ENCODE data around the gene AOC3. TPM values are rescaled to one million over a fixed set of nuclear protein-coding genes. Genes with fewer than 3 reads are reported as not detected.
"Not testable (repeated sequence)": the region's sequence is repeated elsewhere in the genome, so short reads cannot be mapped to it uniquely, and the experiment has no call there.

The AOC3 gene
- total RNA-seq, 1 donor from 2014 or later: 17.4 TPM

- Mint-ChIP-seq H3K9me3 (ENCODE audit: low read depth) (peaks cover 3% of the 10 kb centered on the region), H3K36me3 (ENCODE audit: low read depth) (peaks cover 3% of the 10 kb centered on the region), H3K27ac (ENCODE audit: unreplicated experiment) (peak overlapping the region; percentile 2), H3K4me1 (ENCODE audit: low read depth) (peaks cover 28% of the 10 kb centered on the region), H3K27me3 (ENCODE audit: low read depth) (peaks cover 21% of the 10 kb centered on the region), H3K4me3 (ENCODE audit: unreplicated experiment) (no peak overlapping the region)
- DNase-seq (ENCODE audit: low spot score): no peak
- TF ChIP-seq CTCF (IDR thresholded peaks at IDR 0.05): peak; percentile 34
These were observed 27.3 kb downstream of the AOC3 start for GRCh38 chr17:42878123-42878880.

- Mint-ChIP-seq H3K4me1 (ENCODE audit: low read depth) (peaks cover 25% of the 10 kb centered on the region), H3K9me3 (ENCODE audit: low read depth) (peaks cover 3% of the 10 kb centered on the region), H3K36me3 (ENCODE audit: low read depth) (peaks cover 3% of the 10 kb centered on the region), H3K27me3 (ENCODE audit: low read depth) (peaks cover 21% of the 10 kb centered on the region), H3K4me3 (ENCODE audit: unreplicated experiment) (no peak overlapping the region), H3K27ac (ENCODE audit: unreplicated experiment) (no peak overlapping the region)
- no peak for TF ChIP-seq CTCF (IDR thresholded peaks at IDR 0.05)
- DNase-seq (ENCODE audit: low spot score): no peak
These were observed 28.1 kb downstream of the AOC3 start for GRCh38 chr17:42878924-42879595.

- Mint-ChIP-seq H3K4me1 (ENCODE audit: low read depth) (peaks cover 21% of the 10 kb centered on the region), H3K4me3 (ENCODE audit: unreplicated experiment) (no peak overlapping the region), H3K9me3 (ENCODE audit: low read depth) (peaks cover 3% of the 10 kb centered on the region), H3K36me3 (ENCODE audit: low read depth) (peaks cover 3% of the 10 kb centered on the region), H3K27ac (ENCODE audit: unreplicated experiment) (peak overlapping the region; percentile 67), H3K27me3 (ENCODE audit: low read depth) (peaks cover 21% of the 10 kb centered on the region)
- TF ChIP-seq CTCF (IDR thresholded peaks at IDR 0.05): no peak
- DNase-seq (ENCODE audit: low spot score): no peak
These were observed 28.6 kb downstream of the AOC3 start for GRCh38 chr17:42879596-42879985.

- TF ChIP-seq CTCF (IDR thresholded peaks at IDR 0.05): no peak
- no peaks in the 10 kb centered on the region for H3K9me3 Mint-ChIP-seq (ENCODE audit: low read depth)
These were observed 29.8 kb downstream of the AOC3 start for GRCh38 chr17:42880776-42881310.

GRCh38 chr17:42881706-42882105 is 30.7 kb downstream of the AOC3 start:
- not testable (repeated sequence) for H3K9me3 Mint-ChIP-seq (ENCODE audit: low read depth); H3K36me3 Mint-ChIP-seq (ENCODE audit: low read depth); H3K27ac Mint-ChIP-seq (ENCODE audit: unreplicated experiment); DNase-seq (ENCODE audit: low spot score); H3K4me3 Mint-ChIP-seq (ENCODE audit: unreplicated experiment)
- Mint-ChIP-seq H3K4me1 (ENCODE audit: low read depth) (peaks cover 14% of the 10 kb centered on the region), H3K27me3 (ENCODE audit: low read depth) (peaks cover 20% of the 10 kb centered on the region)

More at GRCh38 chr17:42880776-42881310, 29.8 kb downstream of the AOC3 start:
- Mint-ChIP-seq H3K27me3 (ENCODE audit: low read depth) (peaks cover 21% of the 10 kb centered on the region), H3K4me1 (ENCODE audit: low read depth) (peaks cover 14% of the 10 kb centered on the region), H3K27ac (ENCODE audit: unreplicated experiment) (no peak overlapping the region), H3K36me3 (ENCODE audit: low read depth) (peaks cover 3% of the 10 kb centered on the region), H3K4me3 (ENCODE audit: unreplicated experiment) (no peak overlapping the region)
- no peak for DNase-seq (ENCODE audit: low spot score)

All from chondrocyte (in vitro differentiated cells).